OCI-LY7 (cell line): ENCODE results near the gene FKBP14. TPM values are rescaled to one million over a fixed set of nuclear protein-coding genes. Genes with fewer than 3 reads are reported as not detected.

Experiments used
- BruUV-seq: library from RNA; stranded (reverse); fragments of 400-500 nt; replicated peaks from 2 replicates; lab custom pipeline; 2021; lab: Mats Ljungman, UMichigan
- CTCF ChIA-PET: fragments of 300-600 bp; sonication (Branson Sonifier 250); formaldehyde crosslinking; loops from one replicate; lab custom pipeline; 2022; ENCODE audit warnings: antibody characterized with exemption; ENCODE audit not compliant: unreplicated experiment; lab: Charles Lee
- POLR2A ChIA-PET: fragments of 300-600 bp; sonication (Branson Sonifier 250); formaldehyde crosslinking; loops from one replicate; lab custom pipeline; 2022; ENCODE audit warnings: antibody characterized with exemption; lab: Charles Lee
- DNase-seq: peaks from one replicate; pipeline ENCODE4 v3.0.0-alpha.2; 2015; ENCODE audit warnings: low spot score
- H2AFZ ChIP-seq: fragments of 200-600 bp; sonication (generic), shearing (Covaris generic); 2 replicates; pipeline ENCODE4 v1.6.1; 2014; ENCODE audit warnings: mild to moderate bottlenecking, antibody characterized with exemption, low read length, moderate library complexity
- H3K27ac ChIP-seq: fragments of 200-600 bp; sonication (generic); 2 replicates; pipeline ENCODE4 v1.5.1; 2014; ENCODE audit warnings: mixed run types, low read depth, mild to moderate bottlenecking, moderate library complexity, low read length, inconsistent platforms; ENCODE audit not compliant: poor library complexity, severe bottlenecking
- H3K36me3 ChIP-seq: fragments of 200-600 bp; sonication (generic); 2 replicates; pipeline ENCODE4 v1.6.1; 2014; ENCODE audit warnings: mild to moderate bottlenecking, antibody characterized with exemption, low read length, moderate library complexity, mixed read lengths; ENCODE audit not compliant: insufficient read depth
- H3K4me1 ChIP-seq: fragments of 200-600 bp; sonication (generic); 2 replicates; pipeline ENCODE4 v1.5.1; 2014; ENCODE audit warnings: mild to moderate bottlenecking, low read length; ENCODE audit not compliant: insufficient read depth, poor library complexity, severe bottlenecking
- H3K4me2 ChIP-seq: fragments of 200-600 bp; sonication (generic); 2 replicates; pipeline ENCODE4 v1.6.1; 2014; ENCODE audit warnings: mild to moderate bottlenecking, low read length
- H3K4me3 ChIP-seq: fragments of 200-600 bp; sonication (generic); 2 replicates; pipeline ENCODE4 v1.5.1; 2014; ENCODE audit warnings: mild to moderate bottlenecking, low read depth, low read length; ENCODE audit not compliant: poor library complexity, severe bottlenecking
- H3K79me2 ChIP-seq: fragments of 200-600 bp; sonication (generic); 2 replicates; pipeline ENCODE4 v1.6.1; 2016; ENCODE audit warnings: low read depth, mild to moderate bottlenecking, low read length, moderate library complexity, mixed read lengths; ENCODE audit not compliant: insufficient read depth
- H3K9me2 ChIP-seq: fragments of 200-600 bp; sonication (generic); 2 replicates; pipeline ENCODE4 v1.6.1; 2016; ENCODE audit warnings: mild to moderate bottlenecking, low read length, mixed read lengths; ENCODE audit not compliant: insufficient read depth
- H3K9me3 ChIP-seq: fragments of 200-600 bp; sonication (generic); 2 replicates; pipeline ENCODE4 v1.6.1; 2014; ENCODE audit warnings: mild to moderate bottlenecking, mixed run types, low read length, mixed read lengths
- H4K20me1 ChIP-seq: fragments of 200-600 bp; sonication (generic); 2 replicates; pipeline ENCODE4 v1.6.1; 2014; ENCODE audit warnings: mild to moderate bottlenecking, antibody characterized with exemption, low read length, moderate library complexity, mixed read lengths; ENCODE audit not compliant: insufficient read depth
- EZH2phosphoT487 ChIP-seq: fragments of 200-600 bp; sonication (generic); IDR thresholded peaks from 2 replicates; pipeline ENCODE4 v1.6.1; 2018; ENCODE audit warnings: low read depth, borderline replicate concordance, mild to moderate bottlenecking, mixed run types, antibody characterized with exemption, low read length, moderate library complexity, mixed read lengths
- intact Hi-C: fragments of 100-400 bp; cut with micrococcal nuclease; formaldehyde crosslinking; loops from one replicate; pipeline ENCODE4 v1.10.0; 2022; ENCODE audit not compliant: unreplicated experiment
- total RNA-seq, 2 experiments: library from RNA; depleted of rRNA in 1 of 2; stranded (reverse); fragments of >200 nt in 1 of 2; shearing (Covaris generic) in 1 of 2; gene quantifications; 2 replicates each; pipeline ENCODE4 v1.2.3, GENCODE V29; 2014 to 2022
- TF ChIP-seq, protein P1 (sequence below): fragments of 200-600 bp; sonication (generic); conservative IDR thresholded peaks from 2 replicates; pipeline ENCODE4 v1.5.1; 2014; ENCODE audit warnings: mild to moderate bottlenecking, antibody characterized with exemption, low read length, moderate library complexity, mixed read lengths

Gene FKBP14
- total RNA-seq, 2 experiments from 2014 or later, result 5.3 to 15.9 TPM

DNA sequence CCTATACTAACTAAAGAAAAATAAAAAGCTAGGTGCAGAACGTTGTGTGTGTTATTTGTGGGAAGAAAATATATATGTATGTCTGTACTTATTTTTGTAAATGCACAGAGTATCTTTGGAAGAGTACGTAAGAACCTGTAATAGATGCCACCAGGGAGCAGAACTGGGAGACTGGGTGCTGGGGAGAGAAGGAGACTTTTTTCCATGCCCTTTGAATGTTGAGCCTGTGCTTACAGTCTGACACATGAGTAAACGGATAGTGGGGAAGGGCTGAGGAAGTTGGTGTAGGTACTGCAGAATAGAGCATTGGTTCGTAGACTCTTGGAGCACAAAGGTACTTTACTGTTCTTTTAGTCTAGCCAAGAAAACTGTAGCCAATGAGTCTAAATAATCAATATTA, 35.6 kb downstream of the FKBP14 start:
- H3K4me2 ChIP-seq, result no peak overlapping the region
- POLR2A ChIA-PET, result interaction anchor here (1.1 kb wide), 1 partner anchor 14 kb away, joined by 3 read pairs; no protein-coding TSS in a partner anchor
- no TSS peak for BruUV-seq

DNA sequence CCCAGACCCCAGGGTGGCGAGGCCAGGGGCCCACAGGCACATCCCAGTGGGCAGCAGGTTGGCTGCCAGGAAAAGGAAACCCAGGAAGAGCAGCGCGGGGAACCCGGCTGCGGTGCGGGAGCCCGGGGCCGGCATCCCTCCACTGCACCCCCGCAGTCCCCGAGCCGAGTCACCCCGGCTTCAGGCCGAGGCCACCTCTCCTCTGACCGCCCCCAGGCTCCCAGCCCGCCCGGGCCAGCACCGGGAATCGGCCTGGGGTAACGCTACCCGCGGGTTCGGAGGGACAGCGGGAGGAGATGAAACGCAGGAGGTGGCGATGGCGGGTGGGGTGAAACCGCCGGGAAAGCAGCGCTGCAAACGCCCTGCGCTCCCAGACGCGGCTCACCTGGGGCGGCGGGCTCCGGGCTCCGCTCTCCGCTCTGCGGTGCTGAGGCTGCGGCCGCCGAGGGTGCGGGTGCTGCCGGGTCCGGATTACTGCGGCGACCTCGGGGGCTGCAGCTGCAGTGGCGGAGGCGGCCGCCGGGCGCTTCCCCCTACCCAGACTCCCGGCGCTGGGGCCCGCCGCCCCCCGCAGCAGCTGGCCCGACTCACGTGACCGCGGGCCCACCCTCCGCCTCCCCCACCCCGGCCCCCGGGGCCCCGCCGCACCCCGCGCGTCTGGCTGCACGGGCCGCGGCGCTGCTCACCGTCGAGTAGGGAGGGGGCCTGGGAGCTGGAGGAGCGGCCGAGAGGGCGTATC, 37.1 kb downstream of the FKBP14 start, which contains the start of gene SCRN1:
TSS of gene SCRN1 (minus strand) at position 545 of the 739 bp plus-strand sequence. CDS start 20,734 bp downstream, outside the sequence.
- intact Hi-C loops, result loop anchor here (5.0 kb wide), 1 partner anchor 123 kb away; no protein-coding TSS in a partner anchor
- no TSS peak for BruUV-seq
- POLR2A ChIA-PET, result interaction anchor here (0.6 kb wide), 1 partner anchor 37 kb away, joined by 3 read pairs; the partner anchor contains the start of gene FKBP14

More for the DNA sequence above, 35.6 kb downstream of the FKBP14 start:
- CTCF ChIA-PET, result no interaction called here
- TF ChIP-seq, protein P1, sequence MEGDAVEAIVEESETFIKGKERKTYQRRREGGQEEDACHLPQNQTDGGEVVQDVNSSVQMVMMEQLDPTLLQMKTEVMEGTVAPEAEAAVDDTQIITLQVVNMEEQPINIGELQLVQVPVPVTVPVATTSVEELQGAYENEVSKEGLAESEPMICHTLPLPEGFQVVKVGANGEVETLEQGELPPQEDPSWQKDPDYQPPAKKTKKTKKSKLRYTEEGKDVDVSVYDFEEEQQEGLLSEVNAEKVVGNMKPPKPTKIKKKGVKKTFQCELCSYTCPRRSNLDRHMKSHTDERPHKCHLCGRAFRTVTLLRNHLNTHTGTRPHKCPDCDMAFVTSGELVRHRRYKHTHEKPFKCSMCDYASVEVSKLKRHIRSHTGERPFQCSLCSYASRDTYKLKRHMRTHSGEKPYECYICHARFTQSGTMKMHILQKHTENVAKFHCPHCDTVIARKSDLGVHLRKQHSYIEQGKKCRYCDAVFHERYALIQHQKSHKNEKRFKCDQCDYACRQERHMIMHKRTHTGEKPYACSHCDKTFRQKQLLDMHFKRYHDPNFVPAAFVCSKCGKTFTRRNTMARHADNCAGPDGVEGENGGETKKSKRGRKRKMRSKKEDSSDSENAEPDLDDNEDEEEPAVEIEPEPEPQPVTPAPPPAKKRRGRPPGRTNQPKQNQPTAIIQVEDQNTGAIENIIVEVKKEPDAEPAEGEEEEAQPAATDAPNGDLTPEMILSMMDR, result no peak
- TF ChIP-seq EZH2phosphoT487, result no peak
- H3K9me3 ChIP-seq, result peaks cover 18% of the 10 kb centered on the region; the same call in 1 of the 2 replicates
- no peak for DNase-seq
- peaks cover 31% of the 10 kb centered on the region for H3K79me2 ChIP-seq
- peaks cover 27% of the 10 kb centered on the region for H3K4me1 ChIP-seq
- H3K4me3 ChIP-seq, result no peak overlapping the region
- H3K9me2 ChIP-seq, result no peaks in the 10 kb centered on the region
- no peak overlapping the region for H2AFZ ChIP-seq
- intact Hi-C loops, result no loop called here
- H4K20me1 ChIP-seq, result 0 out of 2 replicates have a peak, but pooled peaks cover 4% of the 10 kb centered on the region
- H3K36me3 ChIP-seq, result no peaks in the 10 kb centered on the region
- no peak overlapping the region for H3K27ac ChIP-seq

More for the DNA sequence above, 37.1 kb downstream of the FKBP14 start, which contains the start of gene SCRN1:
- H3K4me2 ChIP-seq, result peak within 1 kb of the TSS; percentile 81
- peak; percentile 81 for DNase-seq
- H3K4me1 ChIP-seq, result peaks cover 34% of the 10 kb centered on the region
- CTCF ChIA-PET, result no interaction called here
- H3K36me3 ChIP-seq, result peaks cover 2% of the 10 kb centered on the region; the same call in 1 of the 2 replicates
- H3K79me2 ChIP-seq, result peaks cover 45% of the 10 kb centered on the region
- H3K9me3 ChIP-seq, result peaks cover 11% of the 10 kb centered on the region; the same call in 1 of the 2 replicates
- peak within 1 kb of the TSS; percentile 78 for H2AFZ ChIP-seq
- H3K9me2 ChIP-seq, result no peaks in the 10 kb centered on the region
- H3K4me3 ChIP-seq, result peak within 1 kb of the TSS; percentile 100
- H3K27ac ChIP-seq, result peak within 1 kb of the TSS; percentile 77
- TF ChIP-seq, protein P1, result no peak
- no peak for TF ChIP-seq EZH2phosphoT487
- H4K20me1 ChIP-seq, result 0 out of 2 replicates have a peak, but pooled peaks cover 4% of the 10 kb centered on the region
